IPS-18c (cell line): ENCODE data around the gene SLC27A1.

Source experiments
- H3K4me3 ChIP-seq: 2 replicates; pipeline ENCODE4 v1.7.0; 2013; ENCODE audit warnings: low read depth, mild to moderate bottlenecking, low read length, moderate library complexity; ENCODE audit not compliant: insufficient read depth
- H3K9me3 ChIP-seq: one replicate; pipeline ENCODE4 v1.6.1; 2013; ENCODE audit warnings: mild to moderate bottlenecking, low read length, moderate library complexity; ENCODE audit not compliant: control insufficient read depth, insufficient read depth

SLC27A1 gene

GRCh38 chr19:17475541-17476115 lies 5.3 kb downstream of the SLC27A1 start:
- H3K9me3 ChIP-seq, result no peaks in the 10 kb centered on the region

DNA sequence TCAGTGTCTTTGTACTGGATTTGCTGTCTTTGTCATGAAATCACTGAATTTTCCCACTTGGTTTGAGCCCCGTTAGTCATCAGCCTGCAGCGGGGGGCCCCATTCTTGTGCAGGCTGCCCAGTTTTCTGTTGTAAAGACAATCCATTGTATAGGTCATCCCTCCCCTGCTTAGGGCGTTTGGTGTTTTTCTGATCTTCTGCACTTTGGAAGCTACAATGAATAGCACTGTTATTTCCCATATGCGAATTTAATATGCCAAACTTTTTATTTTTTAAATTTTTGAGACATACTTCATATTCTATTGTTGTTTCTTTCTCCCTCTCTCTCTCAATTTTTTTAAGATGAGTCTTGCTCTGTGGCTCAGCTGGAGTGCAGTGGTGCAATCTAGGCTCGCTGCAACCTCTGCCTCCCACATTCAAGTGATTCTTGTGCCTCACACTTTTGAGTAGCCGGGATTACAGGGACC lies 9.0 kb downstream of the SLC27A1 start:
- no peak overlapping the region for H3K4me3 ChIP-seq
- H3K9me3 ChIP-seq, result no peaks in the 10 kb centered on the region

More at GRCh38 chr19:17475541-17476115, 5.3 kb downstream of the SLC27A1 start:
- H3K4me3 ChIP-seq, result no peak overlapping the region

- no peaks in the 10 kb centered on the region for H3K9me3 ChIP-seq
- H3K4me3 ChIP-seq, result no peak overlapping the region
Measured at GRCh38 chr19:17481986-17482385, 11.7 kb downstream of the SLC27A1 start.

DNA sequence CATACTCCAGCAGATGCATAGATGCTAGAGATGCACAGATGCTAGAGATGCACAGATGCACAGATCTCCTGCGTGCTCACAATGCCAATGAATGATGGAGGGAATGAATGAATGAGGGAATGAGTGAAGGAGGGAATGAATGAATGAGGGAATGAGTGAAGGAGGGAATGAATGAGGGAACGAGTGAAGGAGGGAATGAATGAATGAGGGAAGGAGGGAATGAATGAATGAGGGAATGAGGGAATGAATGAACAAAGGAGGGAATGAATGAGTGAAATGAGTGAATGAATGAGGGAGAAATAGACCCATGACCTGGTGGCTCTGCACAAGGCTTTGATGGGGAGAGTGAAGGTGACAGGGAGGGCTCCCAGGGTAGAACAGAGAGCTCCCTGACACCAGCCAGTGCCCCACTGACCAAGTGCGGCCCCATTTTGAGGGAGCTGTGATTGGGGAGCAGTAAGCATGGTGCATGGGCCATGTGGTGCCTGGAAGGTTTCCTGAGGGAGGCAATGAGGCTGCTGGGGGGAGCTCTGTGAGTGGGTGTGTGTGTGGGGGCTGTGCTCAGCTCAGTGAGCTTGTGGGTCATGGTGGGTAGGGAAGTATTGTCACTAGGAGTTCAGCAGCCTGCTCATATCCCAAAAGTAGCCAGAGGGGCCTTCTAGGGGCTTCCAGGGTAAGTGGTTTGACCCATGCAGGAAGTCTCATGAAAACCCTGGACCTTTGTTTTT lies 12.7 kb downstream of the SLC27A1 start:
- H3K4me3 ChIP-seq, result no peak overlapping the region
- H3K9me3 ChIP-seq, result peaks cover 2% of the 10 kb centered on the region

GRCh38 chr19:17483605-17484002 lies 13.3 kb downstream of the SLC27A1 start:
- Histone ChIP-seq H3K4me3 (no peak overlapping the region), H3K9me3 (peaks cover 2% of the 10 kb centered on the region)

- Histone ChIP-seq H3K9me3 (peaks cover 2% of the 10 kb centered on the region), H3K4me3 (no peak overlapping the region)
Measured at GRCh38 chr19:17484520-17485185, 14.3 kb downstream of the SLC27A1 start.

DNA sequence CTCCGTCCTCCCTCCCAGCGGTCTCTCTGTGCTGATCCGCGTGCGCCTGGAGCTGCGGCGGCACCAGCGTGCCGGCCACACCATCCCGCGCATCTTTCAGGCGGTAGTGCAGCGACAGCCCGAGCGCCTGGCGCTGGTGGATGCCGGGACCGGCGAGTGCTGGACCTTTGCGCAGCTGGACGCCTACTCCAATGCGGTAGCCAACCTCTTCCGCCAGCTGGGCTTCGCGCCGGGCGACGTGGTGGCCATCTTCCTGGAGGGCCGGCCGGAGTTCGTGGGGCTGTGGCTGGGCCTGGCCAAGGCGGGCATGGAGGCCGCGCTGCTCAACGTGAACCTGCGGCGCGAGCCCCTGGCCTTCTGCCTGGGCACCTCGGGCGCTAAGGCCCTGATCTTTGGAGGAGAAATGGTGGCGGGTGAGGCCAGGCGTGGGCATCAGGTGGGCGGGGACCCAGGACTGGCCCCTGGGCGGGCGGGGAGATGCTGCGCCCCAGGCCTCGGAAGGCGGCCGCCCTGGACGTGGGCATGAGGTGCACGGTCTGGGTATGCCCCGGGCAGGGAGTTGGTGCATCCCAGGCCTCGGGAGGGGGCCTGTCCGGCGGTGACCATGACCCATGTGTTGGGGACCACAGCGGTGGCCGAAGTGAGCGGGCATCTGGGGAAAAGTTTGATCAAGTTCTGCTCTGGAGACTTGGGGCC lies 16.4 kb downstream of the SLC27A1 start:
- H3K9me3 ChIP-seq, result peaks cover 2% of the 10 kb centered on the region
- no peak overlapping the region for H3K4me3 ChIP-seq

- Histone ChIP-seq H3K9me3 (peaks cover 2% of the 10 kb centered on the region), H3K4me3 (no peak overlapping the region)
Measured at GRCh38 chr19:17487284-17488121, 17.2 kb downstream of the SLC27A1 start.

DNA sequence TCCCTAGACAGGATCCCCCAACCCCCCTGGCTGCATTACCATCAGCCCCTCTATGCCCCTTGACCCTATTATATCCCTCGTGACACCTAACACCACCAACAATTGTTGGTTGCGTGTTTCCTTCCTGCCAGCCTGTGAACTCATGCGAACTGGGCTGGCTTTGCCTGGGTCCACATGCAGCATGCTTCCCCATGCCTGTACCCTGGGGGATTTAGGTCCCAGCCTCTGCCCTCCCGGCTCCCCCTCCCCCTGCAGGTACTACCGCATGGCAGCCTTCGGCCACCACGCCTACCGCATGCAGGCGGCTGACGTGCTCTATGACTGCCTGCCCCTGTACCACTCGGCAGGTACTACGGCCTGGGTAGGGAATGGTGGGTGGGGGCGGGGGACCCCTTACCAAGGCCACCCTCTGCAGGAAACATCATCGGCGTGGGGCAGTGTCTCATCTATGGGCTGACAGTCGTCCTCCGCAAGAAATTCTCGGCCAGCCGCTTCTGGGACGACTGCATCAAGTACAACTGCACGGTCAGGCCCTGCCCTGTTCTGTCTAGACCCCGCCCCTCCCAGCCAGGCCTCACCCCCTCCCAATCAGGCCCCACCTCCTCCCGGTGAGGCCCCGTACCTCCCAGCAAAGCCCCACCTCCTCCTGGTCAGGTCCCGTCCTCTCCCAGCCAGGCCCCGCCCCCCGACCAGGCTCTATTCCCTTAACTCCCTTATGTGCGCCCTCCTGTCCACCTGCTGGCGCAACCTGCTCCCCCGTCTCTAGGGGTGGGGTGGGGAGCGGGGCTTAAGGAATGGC lies 18.5 kb downstream of the SLC27A1 start:
- H3K9me3 ChIP-seq, result peaks cover 2% of the 10 kb centered on the region
- peak overlapping the region; percentile 54 for H3K4me3 ChIP-seq

GRCh38 chr19:17489392-17490030 lies 19.2 kb downstream of the SLC27A1 start:
- Histone ChIP-seq H3K9me3 (peaks cover 2% of the 10 kb centered on the region), H3K4me3 (no peak overlapping the region)

- Histone ChIP-seq H3K4me3 (no peak overlapping the region), H3K9me3 (peaks cover 2% of the 10 kb centered on the region)
Measured at GRCh38 chr19:17490411-17490810, 20.1 kb downstream of the SLC27A1 start.

DNA sequence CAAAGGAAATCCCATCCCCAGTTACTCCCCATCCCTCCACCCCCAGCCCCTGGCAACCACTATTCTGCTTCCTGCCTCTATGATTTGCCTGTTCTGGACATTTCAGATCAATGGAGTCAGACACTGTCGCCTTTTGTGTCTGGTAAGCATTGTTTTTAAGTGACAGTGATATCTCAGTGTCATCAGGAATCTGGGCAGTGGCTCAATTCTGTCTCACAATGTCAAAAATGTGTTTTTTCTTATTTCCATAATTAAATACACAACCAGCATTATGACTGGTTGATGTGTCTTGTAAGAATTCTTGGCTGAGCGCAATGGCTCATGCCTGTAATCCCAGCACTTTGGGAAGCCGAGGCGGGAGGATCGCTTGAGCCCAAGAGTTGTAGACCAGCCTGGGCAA lies 21.0 kb downstream of the SLC27A1 start:
- Histone ChIP-seq H3K4me3 (no peak overlapping the region), H3K9me3 (peaks cover 2% of the 10 kb centered on the region)

DNA sequence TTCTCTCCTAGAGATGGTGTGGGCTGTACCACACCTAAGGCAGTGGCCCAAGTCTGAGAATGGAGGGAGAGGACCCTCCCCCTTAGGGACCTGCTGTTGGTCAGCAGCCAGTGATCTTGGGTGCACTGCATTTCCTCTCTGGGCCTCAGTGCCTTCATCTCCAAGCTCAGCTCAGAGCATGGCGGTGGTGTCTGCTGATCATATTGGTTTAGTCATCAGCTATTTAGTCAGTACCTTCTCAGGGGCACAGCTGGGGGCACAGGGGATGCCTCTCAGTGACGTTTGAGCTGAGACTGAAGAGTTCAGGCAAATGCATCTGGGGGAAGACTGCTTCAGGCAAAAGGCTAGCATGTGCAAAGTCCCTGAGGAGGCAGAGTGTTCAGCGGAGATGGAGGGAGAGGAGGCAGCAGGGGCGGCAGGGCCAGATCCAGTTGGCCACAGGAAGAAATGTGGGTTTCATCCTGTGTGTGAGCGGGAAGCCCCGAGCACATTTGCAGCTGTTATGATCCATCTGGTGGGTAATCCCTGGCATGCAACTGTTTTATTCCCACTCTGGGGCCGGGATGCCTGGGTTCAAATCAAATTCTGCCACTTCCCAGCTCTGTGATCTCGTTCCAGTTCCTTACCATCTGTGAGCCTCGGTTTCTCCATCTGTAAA lies 25.4 kb downstream of the SLC27A1 start:
- H3K9me3 ChIP-seq, result no peaks in the 10 kb centered on the region

GRCh38 chr19:17496337-17496997 lies 26.1 kb downstream of the SLC27A1 start:
- H3K9me3 ChIP-seq, result no peaks in the 10 kb centered on the region
- H3K4me3 ChIP-seq, result no peak overlapping the region

More for the DNA sequence above, 25.4 kb downstream of the SLC27A1 start:
- H3K4me3 ChIP-seq, result no peak overlapping the region
